HG03575 (cell line): ENCODE measurements around the gene NOL9.
"Not testable (repeated sequence)": the region's sequence is repeated elsewhere in the genome, so short reads cannot be mapped to it uniquely, and the experiment has no call there.

Source experiments
- ATAC-seq: cut with Tn5 transposase; IDR thresholded peaks from one replicate; pipeline ENCODE4 v1.9.1; 2021; ENCODE audit not compliant: unreplicated experiment, insufficient number of reproducible peaks, low FRiP score; ENCODE audit errors: extremely low read depth

NOL9 gene

DNA sequence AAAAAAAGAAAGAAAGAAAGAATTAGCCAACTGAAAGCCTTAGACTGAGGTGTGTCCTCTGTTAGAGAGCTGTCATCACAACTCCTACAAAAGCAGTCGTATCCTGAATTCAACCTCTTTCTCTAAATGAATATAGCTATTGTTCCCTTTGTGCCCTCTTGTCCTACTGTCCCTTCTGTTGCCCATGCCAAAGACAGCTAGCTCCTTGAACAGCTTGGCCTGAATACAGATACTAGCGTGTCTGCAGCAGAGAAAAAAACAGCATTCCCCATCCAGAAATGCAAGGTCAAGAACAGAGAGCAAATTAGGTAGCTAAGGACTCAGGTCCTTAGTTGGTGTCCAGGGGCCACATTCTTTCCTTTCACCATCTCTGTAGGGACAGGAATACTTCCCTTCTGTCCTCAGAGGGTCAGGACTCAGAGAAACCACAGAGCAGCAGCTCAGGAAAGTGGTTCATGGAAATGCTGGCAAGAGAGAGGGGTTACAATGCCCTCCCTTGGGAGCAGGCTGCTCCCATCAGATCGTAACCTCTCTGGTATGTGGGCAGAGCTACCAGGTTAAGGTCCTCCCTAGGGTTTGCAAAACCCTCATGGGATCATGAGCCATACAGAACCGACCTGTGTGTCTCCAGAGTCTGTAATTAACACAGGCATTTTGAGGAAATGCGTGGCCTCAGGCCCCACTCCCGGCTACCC is 23.7 kb upstream of the NOL9 start:
- ATAC-seq, result no peak

DNA sequence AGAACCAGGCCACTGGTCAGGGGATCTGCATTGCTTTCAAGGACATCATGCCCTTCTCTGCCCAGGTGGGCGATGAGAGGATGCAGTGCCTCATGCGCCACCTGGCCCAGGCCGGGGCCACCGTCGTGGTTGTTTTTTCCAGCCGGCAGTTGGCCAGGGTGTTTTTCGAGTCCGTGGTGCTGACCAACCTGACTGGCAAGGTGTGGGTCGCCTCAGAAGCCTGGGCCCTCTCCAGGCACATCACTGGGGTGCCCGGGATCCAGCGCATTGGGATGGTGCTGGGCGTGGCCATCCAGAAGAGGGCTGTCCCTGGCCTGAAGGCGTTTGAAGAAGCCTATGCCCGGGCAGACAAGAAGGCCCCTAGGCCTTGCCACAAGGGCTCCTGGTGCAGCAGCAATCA is 20.5 kb upstream of the NOL9 start:
- ATAC-seq, result no peak

DNA sequence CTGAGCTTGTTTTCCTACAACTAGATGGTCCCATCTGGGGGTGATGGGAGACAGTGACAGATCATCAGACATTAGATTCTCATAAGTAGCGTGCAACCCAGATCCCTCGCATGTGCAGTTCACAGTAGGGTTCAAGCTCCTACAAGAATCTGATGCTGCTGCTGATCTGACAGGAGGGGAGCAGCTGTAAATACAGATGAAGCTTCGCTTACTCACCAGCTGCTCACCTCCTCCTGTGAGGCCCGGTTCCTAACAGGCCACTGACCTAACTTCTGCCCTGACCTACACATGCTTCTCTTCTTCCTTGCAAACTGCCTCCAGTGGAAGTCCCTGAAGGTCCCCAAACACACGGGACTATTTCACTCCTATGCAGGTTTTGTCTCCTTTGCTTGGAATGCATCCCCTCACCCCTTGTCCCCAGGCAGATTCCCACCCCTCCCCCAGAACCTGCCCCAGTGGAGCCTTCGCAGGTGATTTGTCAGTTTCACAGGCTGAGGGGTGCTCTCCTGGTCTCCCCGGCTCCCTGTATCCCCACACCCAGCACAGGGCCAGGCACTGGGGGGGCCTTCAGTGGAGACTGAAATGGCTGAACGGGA is 19.8 kb upstream of the NOL9 start:
- ATAC-seq, result no peak

DNA sequence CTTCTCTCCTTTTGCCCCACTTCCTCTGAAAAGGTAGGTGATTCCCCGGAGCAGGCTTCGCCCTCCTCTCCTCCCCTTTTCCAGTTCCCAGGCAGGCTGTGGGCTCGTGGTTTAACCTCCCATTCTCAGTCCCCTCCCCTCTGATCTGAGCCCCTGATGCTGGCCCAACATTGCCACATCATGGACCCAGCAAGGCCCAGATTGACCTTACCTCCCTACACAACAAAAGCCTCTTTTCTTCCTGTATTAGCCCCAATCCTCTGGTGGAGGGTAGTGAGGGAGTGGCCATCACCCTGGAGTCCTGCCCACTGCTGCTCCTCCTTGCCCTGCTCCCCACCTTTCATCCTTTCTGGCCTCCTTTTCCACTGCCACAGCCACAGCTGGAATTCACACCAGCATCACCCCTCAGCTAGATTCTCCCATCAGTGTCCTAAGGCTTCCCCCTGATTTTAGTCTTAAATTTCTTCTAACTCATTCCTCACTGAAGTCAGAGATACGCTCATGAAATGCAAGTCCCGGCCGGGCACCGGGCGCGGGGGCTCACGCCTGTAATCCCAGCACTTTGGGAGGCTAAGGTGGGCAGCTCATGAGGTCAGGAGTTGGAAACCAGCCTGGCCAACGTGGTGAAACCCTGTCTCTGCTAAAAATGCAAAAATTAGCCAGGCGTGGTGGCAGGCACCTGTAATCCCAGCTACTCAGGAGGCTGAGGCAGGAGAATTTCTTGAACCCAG is 18.5 kb upstream of the NOL9 start:
- no peak for ATAC-seq

DNA sequence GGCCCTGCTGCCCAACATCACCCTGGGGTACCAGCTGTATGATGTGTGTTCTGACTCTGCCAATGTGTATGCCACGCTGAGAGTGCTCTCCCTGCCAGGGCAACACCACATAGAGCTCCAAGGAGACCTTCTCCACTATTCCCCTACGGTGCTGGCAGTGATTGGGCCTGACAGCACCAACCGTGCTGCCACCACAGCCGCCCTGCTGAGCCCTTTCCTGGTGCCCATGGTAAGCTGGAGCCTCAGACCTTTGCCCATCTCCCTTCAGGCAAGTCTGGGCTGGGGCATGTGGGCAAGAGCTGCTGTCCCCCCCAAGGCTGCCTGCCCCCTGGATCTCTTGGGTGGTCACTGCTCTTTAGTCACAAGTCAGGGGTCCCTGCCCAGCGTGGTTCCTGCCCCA is 16.7 kb upstream of the NOL9 start:
- no peak for ATAC-seq

DNA sequence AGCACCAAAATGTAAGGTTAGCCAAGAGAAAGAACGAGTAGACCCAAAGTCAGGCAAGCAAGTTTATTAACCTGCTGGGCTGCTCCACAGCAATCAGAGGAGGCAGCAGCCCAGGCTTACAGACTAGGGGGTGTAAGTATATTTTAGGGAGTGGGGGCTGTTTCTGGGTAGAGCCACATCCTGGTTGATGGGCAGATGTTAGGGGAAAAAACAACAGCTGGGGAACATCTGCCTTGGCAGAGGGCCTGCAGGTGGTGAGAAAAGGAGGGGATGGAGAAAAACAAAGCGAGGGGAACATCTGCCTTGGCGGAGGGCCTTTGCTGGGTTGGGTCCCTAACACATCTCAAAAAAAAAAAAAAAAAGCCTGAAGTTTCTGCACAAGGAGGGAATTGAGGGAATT is 15.8 kb upstream of the NOL9 start:
- ATAC-seq, result no peak

DNA sequence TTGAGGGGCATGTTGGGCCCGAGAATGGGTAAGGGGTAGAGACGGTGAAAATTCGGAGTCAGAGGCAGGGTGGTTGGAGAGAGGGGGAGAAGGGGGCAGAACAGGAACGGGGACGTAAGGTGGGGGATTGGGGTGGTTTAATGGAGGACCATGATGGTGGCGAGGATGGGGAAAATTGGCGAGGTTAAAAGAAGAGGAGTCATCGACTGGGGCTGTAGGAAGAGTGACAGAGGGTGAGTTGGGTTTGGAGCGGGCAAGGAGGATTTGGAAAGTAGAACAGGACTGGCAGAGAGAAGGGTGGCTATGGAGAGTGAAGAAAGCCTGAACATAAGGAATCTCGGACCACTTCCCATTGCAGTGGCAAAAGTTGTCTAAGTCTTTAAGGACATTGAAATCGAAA is 14.7 kb upstream of the NOL9 start:
- no peak for ATAC-seq

DNA sequence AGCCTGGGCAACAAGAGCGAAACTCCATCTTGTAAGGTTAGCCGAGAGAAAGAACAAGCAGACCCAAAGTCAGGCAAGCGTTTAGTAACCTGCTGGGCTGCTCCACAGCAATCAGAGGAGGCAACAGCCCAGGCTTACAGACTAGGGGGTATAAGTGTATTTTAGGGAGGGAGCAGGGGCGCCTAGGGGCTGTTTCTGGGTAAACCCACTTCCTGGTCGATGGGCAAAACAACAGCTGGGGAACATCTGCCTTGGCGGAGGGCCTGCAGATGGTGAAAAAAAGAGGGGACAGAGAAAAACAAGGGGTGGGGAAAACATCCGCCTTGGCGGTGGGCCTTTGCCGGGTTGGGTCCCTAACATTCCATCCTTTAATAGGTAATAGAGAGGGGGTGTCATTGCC is 6.0 kb upstream of the NOL9 start:
- no peak for ATAC-seq

DNA sequence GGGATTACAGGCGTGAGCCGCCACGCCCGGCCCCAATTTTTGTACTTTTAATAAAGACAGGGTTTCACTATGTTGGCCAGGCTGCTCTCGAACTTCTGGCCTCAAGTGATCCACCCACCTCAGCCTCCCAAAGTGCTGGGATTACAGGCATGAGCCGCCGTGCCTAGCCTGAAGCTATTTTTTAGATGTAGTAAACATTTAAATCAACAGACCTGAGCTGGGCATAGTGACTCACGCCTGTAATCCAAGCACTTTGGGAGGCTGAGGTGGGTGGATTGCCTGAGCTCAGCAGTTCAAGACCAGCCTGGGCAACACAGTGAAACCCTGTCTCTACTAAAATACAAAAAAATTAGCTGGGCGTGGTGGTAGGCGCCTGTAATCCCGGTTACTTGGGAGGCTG is 4.8 kb upstream of the NOL9 start:
- not testable (repeated sequence) for ATAC-seq

DNA sequence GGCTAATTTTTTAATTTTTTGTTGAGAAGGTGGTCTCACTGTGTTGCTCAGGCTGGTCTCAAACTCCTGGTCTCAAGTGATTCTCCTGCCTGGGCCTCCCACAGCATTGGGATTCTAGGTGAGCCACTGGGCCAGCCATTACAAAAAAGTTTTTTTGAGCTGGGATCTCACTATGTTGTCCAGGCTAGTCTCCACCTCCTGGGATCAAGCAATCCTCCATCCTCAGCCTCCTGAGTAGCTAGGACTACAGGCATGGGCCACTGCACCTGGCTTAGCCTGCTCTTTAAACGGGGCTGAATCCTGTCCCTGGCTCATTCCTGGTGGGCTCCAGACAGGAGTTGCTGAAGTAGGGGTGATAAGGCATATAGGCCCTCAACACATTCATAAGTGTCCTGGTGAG is 3.3 kb upstream of the NOL9 start:
- ATAC-seq, result no peak

DNA sequence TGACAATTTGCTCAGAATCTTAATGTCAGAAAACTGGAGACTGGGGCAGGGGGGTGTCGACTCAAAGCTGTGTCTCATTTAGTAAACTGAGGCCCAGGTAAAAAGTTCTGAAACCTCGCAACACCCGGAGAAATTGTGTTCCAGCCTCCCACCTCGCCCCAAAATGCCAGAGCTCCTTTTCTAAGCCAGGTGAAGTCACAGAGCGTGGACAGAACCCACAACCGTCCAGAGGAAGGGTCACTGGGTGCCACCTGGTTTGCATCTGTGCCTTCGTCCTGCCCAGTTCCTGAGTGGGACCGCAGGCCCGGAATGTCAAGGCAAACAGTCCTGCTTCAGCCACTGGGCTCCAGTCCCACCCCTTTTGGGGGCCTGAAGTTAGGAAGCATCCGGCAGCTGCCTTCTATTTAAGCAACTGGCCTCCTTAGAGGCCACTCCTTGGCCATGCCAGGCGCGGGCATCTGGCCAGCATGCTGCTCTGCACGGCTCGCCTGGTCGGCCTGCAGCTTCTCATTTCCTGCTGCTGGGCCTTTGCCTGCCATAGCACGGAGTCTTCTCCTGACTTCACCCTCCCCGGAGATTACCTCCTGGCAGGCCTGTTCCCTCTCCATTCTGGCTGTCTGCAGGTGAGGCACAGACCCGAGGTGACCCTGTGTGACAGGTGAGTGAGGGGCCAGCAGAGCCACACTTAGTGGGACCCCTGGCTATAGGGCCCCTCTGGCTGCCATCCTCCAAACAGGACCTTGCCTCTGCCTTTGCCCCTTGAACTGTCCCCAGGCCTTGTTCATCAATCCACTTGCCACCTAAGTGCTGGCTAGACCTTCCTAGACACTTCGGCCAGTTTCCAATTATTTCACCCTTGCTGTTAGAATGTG is 830 bp upstream of the NOL9 start, which contains the start of gene TAS1R1:
Gene TAS1R1 (plus strand): TSS at position 401 of the 872 bp plus-strand sequence. CDS start 67 bp downstream, at position 468.
- no peak for ATAC-seq

DNA sequence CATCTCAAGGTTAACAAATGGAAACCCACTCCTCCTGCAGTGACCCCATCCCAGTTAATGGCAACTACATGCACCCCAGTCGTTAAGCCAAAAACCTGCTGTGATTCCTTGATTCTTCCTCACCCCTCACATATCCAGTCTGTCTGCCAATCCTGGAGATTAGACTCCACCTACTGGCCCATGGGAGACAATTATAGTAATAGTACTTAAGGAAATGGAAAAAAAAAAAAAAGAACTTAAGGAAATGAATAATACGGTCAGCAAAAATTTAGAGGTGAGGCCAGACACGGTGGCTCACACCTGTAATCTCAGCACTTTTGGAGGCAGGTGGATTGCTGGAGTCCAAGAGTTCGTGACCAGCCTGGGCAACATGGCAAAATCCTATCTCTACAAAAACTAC is 7.0 kb downstream of the NOL9 start:
- no peak for ATAC-seq

DNA sequence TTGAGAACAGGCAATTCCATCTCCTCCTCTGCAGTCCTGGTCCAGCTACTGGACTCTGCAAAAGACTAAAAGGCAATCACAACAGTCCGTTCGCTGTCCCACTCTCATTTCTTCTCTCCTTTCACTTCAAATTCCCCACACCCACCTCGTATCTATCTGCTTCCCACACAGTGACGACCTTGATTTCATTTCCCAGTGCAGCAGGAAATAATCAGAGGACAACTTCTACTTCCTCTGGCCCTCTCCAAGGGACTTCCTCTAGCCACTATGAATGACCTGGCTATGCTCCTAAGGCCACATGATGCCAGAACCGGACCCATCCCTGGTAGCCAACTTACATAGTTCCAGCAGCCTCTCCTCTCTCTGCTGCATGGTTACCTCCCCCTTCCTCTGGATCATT is 8.0 kb downstream of the NOL9 start:
- no peak for ATAC-seq

DNA sequence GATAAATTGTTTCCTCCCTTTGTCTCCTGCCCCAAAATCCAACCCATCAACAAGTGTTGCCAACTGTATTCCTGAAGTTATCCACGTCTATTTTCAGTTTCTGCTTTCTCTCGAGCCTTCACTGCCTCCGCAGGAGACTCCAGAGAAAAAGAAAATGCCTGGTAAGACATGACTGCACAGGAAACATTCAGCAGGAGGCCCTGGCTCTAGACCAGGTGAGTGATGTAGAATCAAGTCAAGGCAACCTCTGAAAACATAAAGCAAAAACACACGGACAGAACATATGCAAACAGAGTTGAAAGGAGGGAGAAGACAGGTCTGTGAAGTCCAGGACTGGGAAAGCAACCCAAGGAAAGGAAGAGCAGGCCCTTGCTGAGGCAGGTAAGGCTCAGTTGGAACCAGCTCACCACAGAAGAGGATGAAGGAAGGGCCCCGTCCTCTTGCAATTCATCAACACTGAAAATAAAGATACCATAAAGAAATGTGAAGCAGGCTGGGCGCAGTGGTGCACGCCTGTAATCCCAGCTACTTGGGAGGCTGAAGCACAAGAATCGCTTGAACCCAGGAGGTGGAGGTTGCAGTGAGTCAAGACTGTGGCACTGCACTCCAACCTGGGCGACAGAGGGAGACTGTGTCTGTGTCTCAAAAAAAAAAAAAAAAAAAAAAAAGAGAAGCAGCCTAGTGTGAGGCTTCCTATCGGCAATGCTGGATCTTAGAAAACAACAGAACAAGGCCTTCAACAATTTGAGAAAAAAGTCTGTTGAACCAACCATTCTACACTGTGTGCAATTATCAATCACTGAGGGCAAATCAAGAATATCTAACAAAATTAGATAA is 8.8 kb downstream of the NOL9 start:
- no peak for ATAC-seq

DNA sequence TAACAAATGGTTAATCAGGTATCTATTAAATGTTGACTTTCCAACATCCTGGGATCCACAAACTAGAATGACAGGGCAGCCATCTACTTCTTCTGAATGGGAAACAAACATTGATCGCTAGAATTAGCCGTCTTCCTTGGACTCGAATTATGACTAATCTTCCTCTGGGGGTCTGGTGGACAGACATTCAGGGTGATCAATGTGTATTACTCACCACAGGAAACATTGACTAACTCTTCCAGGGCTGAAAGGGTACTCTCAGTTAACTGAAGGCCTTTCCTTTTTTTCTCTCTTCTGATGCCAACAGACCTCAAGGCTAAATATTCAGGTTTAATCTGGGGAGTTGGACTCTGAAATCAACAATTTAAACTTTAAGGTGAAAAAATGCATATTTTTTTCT is 9.5 kb downstream of the NOL9 start:
- ATAC-seq, result no peak

DNA sequence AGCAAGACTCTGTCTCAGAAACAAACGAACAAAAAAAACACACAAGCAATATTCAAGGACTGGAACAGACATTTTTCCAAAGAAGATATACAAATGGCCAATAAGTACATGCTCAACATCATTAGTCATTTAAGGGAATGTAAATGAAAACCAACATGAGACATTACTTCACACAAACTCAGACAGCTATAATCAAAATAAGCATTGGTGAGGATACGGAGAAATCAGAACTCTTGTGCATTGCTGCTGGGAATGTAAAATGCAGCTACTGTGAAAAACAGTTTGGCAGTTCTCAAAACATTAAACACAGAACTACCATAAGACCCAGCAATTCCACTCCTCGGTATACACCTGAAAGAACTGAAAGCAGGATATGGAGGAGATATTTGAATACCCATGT is 15.4 kb downstream of the NOL9 start:
- ATAC-seq, result no peak

DNA sequence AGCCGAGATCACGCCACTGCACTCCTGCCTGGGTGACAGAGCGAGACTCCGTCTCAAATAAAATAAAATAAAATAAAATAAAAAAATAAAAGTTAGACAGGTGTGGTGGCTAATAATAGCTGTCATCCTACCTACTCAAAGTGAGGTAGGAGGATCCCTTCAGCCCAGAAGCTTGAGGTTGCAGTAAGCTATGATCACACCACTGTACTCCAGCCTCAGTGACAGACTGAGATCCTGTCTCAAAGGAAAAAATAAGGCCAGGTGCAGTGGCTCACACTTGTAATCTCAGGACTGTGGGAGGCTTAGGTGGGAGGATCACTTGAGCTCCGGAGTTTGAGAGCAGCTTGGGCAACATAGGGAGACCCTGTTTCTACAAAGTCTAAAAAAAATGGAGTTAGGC is 18.0 kb downstream of the NOL9 start:
- ATAC-seq, result no peak

DNA sequence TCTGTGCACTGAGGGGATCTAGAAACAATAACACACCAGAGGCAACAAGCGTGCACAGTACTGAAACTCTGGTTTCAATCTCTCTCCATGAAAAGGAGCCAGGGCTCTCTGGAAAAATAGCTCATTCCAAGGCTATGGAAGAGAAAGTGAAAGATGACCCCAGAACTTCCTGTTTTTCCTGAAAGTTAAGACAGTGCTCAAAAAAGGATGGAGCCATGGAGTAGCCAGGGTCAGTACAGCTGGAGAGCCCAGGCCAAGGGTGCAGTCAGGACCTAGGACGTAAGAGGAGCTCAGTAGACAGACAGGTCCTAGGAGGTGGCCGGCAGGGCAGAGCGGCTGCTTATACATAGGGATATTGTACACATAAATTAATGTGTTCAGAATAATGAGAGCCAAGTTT is 19.1 kb downstream of the NOL9 start:
- no peak for ATAC-seq
